GM21528 (cell line): ENCODE results near the gene DIRAS1.
"Not testable (repeated sequence)": the region's sequence is repeated elsewhere in the genome, so short reads cannot be mapped to it uniquely, and the experiment has no call there.

Experiments
- ATAC-seq: cut with Tn5 transposase; IDR thresholded peaks from one replicate; pipeline ENCODE4 v1.9.1; 2021; ENCODE audit warnings: mild to moderate bottlenecking, moderate library complexity; ENCODE audit not compliant: unreplicated experiment, low FRiP score

DIRAS1 gene

GRCh38 chr19:2683430-2684003 is 37.7 kb downstream of the DIRAS1 start:
- ATAC-seq: no peak

DNA sequence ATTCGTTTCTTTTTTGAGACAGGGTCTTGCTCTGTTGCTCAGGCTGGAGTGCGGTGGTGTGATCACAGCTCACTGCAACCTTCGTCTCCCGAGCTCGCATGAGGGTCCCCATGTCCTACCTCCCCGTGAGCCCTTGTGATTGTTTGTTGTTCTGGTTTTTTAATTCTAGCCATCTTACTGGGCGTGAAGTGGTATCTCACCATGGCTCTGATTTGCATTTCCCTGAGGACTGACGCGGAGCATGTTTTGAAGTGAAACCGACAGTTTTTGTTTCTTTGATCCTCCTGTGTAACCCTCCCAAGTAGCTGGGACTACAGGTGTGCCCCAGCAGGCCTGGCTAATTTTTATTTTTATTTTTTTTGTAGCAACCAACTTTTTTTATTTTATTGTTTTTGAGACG is 40.4 kb downstream of the DIRAS1 start:
- no peak for ATAC-seq

DNA sequence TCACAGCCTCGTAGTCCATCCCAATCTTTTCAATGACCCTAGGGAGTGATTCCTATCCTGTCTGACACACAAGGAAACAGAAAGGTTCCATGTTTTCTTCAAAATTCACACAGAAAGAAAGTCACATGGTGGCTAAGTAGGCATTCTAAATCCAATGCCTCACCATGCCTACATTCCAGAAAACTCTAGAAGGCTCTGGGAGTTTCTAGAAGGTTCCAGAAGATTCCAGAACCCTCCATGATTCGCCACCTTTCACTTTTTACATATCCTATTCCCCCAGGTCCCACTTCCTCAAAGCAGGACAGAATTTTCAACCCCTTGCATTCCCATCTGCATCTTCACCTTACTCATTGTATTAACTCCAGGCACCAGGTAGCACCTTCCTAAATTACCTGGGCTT is 41.7 kb downstream of the DIRAS1 start:
- ATAC-seq: no peak

DNA sequence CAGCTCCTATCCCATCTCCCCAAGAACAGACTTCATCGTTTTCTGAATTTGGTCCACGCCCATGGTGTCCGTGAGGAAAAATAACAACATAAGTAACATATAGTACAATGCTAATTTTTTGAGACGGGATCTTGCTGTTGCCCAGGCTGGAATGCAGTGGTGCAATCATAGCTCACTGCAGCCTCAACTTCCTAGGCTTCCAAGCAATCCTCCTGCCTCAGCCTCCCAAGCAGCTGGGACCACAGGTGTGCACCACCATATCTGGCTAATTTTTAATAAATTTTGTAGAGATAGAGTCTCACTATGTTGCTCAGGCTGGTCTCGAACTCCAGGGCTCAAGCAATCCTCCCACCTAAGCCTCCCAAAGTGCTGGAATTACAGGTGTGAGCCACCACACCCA is 42.2 kb downstream of the DIRAS1 start:
- ATAC-seq: not testable (repeated sequence)

- peak; percentile 41 for ATAC-seq
Observed at GRCh38 chr19:2678044-2678671, 43.0 kb downstream of the DIRAS1 start.

DNA sequence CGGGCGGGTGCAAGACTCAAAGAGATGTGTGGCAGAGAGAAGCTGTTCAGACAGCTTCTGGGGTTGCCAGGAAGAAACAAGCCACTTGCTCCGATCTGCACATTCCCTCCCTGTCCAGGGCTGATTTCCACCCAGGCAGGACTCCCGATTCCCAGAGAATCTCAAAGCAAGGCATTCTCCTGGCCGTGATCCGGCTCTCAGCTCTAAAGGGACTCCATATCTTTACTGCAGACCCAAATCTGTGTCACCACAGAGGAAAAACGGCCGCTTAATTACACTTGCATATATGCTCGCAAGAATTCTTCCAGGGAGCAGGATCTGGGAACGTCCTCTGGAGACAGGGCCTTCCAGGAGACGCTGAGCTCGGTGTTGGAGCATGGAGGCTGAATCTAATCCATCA is 44.3 kb downstream of the DIRAS1 start:
- ATAC-seq: no peak

DNA sequence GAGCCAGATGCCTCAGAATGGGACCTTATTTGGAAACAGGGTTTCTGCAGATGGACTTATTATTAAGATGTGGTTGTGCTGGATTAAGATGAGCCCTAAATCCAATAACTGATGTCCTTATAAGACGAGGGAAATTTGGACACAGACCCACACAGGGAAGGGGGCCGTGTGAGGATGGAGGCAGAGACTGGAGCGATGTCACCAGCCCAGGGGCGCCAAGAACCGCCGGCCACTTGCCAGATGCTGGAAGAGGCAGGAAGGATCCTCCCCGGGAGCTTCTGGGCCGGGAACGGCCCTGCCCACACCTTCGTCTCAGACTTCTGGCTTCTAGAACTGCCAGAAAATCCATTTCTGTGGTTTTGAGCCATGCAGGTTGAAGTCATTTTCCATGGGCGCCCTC is 45.3 kb downstream of the DIRAS1 start:
- no peak for ATAC-seq

DNA sequence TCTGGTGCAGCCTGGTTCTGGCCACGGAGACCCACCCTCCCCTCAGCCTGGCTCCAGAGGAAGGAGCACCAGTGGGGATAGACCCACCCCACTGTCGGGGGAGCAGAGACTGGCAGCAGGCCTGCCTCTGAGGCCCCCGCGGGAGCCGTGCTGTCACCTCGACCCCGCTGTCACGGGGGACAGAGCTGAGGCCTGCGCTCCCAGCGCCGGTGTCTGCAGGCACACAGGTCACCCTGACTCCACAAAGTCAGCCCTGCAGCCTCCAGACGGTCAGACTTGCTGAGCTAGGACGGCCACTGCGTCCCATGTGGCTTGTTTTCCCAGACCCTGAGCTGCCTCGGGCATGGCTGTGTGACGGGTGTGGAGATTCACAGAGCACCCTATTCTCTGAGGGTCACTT is 51.0 kb downstream of the DIRAS1 start:
- ATAC-seq: no peak

DNA sequence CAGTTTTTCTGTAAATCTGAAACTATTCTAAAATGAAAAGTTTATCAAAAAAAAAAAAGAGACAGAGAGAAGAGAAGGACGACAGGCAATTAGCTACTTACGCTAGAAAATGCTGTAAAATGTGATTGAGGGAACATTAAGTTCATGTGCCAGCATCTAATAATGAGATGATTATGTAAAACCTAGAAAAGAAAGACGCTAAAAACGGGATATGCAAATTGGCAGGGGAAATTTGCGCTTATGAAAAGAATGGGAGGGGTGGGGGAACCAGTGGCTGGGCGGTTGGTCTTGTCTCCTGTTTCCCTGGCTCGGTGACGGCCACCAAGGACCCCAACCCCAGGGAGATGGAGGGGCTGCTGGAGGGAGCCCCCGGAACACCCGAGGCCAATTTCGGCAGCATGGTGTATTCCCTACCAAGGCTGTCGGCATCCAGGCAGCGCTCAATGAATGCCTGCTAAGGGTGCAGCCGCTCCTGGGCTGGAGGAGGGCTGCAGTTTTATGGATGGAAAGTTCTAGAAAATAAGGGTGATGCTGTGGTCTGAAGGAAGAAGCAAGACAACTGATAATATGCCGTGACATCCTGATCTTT is 52.9 kb downstream of the DIRAS1 start:
- ATAC-seq: no peak

DNA sequence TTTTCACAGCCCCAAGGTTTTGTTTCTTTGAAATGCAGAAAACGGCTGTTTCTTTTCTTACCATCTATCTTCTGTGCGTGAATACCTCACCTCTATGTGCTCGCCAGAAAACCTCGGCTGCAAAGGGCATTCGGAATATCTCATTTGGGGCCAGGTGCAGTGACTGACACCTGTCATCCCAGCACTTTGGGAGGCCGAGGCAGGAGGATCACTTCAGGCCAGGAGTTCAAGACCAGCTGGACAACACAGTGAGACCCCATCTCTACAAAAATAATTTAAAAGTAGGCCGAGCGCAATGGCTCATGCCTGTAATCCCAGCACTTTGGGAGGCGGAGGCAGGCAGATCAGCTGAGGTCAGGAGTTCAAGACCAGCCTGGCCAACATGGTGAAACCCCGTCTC is 53.8 kb downstream of the DIRAS1 start:
- not testable (repeated sequence) for ATAC-seq

DNA sequence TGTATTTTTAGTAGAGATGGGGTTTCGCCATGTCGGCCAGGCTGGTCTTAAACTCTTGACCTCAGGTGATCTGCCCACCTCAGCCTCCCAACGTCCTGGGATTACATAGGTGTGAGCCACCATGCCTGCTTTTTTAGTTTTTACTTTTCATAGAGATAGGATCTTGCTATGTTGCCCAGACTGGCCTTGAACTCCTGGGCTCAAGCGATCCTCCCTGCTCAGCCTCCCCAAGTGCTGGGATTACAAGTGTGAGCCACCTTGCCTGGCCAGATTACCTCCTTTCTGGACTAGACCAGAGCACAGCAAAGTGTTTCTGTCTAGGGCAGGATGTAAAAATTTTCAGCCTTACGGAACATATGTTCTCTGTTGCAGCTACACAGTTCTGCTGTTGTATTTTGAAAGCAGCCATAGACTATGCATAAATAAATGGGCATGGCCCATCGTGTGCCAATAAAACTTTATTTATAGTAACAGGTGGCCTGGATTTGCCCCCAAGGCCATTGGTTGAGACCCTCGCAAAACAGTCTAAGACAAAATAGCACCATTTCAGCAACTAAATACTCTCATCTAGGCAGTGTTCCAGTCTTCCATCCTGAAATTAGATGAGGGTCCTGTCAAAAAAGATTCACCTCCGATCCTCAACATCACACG is 54.7 kb downstream of the DIRAS1 start:
- no peak for ATAC-seq

DNA sequence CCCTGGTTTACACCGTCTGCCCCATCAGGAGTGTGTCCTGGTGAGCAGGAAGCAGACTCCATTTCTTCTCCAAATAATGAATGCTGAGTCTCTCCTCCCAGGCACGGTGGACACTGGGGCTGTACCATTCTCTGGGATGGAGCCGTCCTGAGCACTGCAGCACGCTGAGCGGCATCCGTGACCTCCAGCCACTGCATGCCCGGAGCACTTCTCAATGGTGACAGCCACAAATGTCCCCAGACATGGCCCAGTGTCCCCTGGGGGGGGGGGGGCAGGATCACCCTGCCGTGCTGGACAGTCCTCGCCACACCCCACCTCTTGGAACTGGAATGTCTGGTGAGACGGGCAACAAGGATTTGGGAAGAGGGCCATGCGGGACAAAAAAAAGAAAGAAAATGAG is 56.1 kb downstream of the DIRAS1 start:
- ATAC-seq: no peak
